Peyer's patch (tissue), 4 donors: Measurements from ENCODE around the gene GTF3A. TPM values are rescaled to one million over a fixed set of nuclear protein-coding genes. Genes with fewer than 3 reads are reported as not detected.

ENCODE experiments used
- DNase-seq, 3 donors: peaks; one replicate each; pipeline ENCODE4 v3.0.0-alpha.2; 2017 to 2019
- H3K27ac ChIP-seq, 4 donors: fragments of 200-600 bp; sonication (generic); one replicate each; pipeline ENCODE4 v1.5.1; 2016 to 2019
- H3K27me3 ChIP-seq, 2 donors: fragments of 200-600 bp; sonication (generic); one replicate each; pipeline ENCODE4 v1.5.1; 2019
- H3K36me3 ChIP-seq, 3 donors: fragments of 200-600 bp; sonication (generic); one replicate each; pipeline ENCODE4 v1.5.1; 2016 to 2019
- H3K4me1 ChIP-seq, 4 donors: fragments of 200-600 bp; sonication (generic); one replicate each; pipeline ENCODE4 v1.5.1; 2016 to 2019
- H3K4me3 ChIP-seq, 4 donors: fragments of 200-600 bp; sonication (generic); 1 replicate in 3 of 4; 2 replicates in 1 of 4; pipeline ENCODE4 v1.5.1; 2016 to 2019; ENCODE audit warnings: mild to moderate bottlenecking in 1 of 4
- H3K9me3 ChIP-seq, 4 donors: fragments of 200-600 bp; sonication (generic); one replicate each; pipeline ENCODE4 v1.5.1; 2016 to 2019; ENCODE audit warnings: mild to moderate bottlenecking in 1 of 4
- POLR2A ChIP-seq, 2 donors: fragments of 450-650 bp; IDR thresholded peaks; one replicate each; pipeline ENCODE4 v1.5.1; 2017; ENCODE audit warnings: antibody characterized with exemption in 2 of 2, mild to moderate bottlenecking in 2 of 2, moderate library complexity in 2 of 2
- total RNA-seq, 4 donors: library from RNA; depleted of rRNA; stranded (reverse); fragments of >200 nt; gene quantifications; one replicate each; pipeline ENCODE4 v1.1.0, GENCODE V29; 2016
- TF ChIP-seq, protein P1 (sequence below), 6 experiments: fragments of 450-650 bp in 4 of 6; fragments of 200-600 bp in 2 of 6; sonication (generic) in 1 of 6; IDR thresholded peaks; one replicate each; pipeline ENCODE4 v1.5.1; 2017 to 2019; ENCODE audit warnings: antibody characterized with exemption in 6 of 6, mild to moderate bottlenecking in 3 of 6, moderate library complexity in 1 of 6

Gene GTF3A
- total RNA-seq, 4 donors from 2014 or later, result 29.2 to 179 (median 49.3) TPM

GRCh38 chr13:27450921-27451471 is 26.6 kb downstream of the GTF3A start:
- peaks cover 0 to 19% (median 8%) of the 10 kb centered on the region in 4 donors for H3K4me1 ChIP-seq
- H3K36me3 ChIP-seq, result no peaks in the 10 kb centered on the region
- no peaks in the 10 kb centered on the region for H3K27me3 ChIP-seq
- no peaks in the 10 kb centered on the region for H3K9me3 ChIP-seq
- peak overlapping the region; percentile 96 to 99 (median 98) for H3K27ac ChIP-seq
- DNase-seq, result peak; percentile 43 to 77 (median 70)
- H3K4me3 ChIP-seq, result peak overlapping the region; percentile 63 to 82 (median 73)
- peak; percentile 43 to 78 for TF ChIP-seq POLR2A (IDR thresholded peaks at IDR 0.05)
- TF ChIP-seq, protein P1, sequence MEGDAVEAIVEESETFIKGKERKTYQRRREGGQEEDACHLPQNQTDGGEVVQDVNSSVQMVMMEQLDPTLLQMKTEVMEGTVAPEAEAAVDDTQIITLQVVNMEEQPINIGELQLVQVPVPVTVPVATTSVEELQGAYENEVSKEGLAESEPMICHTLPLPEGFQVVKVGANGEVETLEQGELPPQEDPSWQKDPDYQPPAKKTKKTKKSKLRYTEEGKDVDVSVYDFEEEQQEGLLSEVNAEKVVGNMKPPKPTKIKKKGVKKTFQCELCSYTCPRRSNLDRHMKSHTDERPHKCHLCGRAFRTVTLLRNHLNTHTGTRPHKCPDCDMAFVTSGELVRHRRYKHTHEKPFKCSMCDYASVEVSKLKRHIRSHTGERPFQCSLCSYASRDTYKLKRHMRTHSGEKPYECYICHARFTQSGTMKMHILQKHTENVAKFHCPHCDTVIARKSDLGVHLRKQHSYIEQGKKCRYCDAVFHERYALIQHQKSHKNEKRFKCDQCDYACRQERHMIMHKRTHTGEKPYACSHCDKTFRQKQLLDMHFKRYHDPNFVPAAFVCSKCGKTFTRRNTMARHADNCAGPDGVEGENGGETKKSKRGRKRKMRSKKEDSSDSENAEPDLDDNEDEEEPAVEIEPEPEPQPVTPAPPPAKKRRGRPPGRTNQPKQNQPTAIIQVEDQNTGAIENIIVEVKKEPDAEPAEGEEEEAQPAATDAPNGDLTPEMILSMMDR (IDR thresholded peaks at IDR 0.05), result peak in 1 of 6 experiments; percentile 0

DNA sequence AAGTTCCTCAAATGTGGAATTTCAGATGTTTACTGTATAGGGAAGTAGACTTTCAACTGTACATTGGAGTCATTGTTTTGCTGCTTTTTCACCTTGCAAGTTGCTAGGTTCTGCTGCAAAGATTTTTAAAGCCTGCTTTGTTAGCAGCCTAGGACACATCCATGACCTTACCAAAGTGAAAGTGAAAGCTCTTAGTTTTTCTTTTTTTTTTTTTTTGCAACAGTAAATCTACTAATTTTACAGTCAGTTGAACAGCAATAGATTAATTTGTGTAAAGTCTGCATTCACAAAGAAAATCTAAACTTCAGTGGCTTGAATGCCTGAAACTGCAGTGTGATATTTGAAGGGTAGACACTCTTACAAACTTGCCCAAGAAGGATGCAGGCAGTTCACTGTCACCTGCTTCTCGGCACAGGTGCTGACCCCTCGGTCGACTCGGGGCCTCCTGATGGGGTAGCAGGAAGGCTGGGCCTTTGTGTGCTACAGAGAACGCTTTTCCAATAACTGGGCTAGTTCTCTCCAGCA is 31.0 kb downstream of the GTF3A start:
- Histone ChIP-seq H3K9me3 (no peaks in the 10 kb centered on the region), H3K4me1 (peaks cover 0 to 5% (median 0%) of the 10 kb centered on the region in 4 donors), H3K27me3 (no peaks in the 10 kb centered on the region), H3K36me3 (no peaks in the 10 kb centered on the region), H3K4me3 (peak overlapping the region; percentile 2 to 39 (median 28)), H3K27ac (peak overlapping the region in 3 of 4 donors; percentile 24 to 63 (median 62))
- DNase-seq, result no peak
- TF ChIP-seq, protein P1 (IDR thresholded peaks at IDR 0.05), result no peak
- no peak for TF ChIP-seq POLR2A (IDR thresholded peaks at IDR 0.05)

DNA sequence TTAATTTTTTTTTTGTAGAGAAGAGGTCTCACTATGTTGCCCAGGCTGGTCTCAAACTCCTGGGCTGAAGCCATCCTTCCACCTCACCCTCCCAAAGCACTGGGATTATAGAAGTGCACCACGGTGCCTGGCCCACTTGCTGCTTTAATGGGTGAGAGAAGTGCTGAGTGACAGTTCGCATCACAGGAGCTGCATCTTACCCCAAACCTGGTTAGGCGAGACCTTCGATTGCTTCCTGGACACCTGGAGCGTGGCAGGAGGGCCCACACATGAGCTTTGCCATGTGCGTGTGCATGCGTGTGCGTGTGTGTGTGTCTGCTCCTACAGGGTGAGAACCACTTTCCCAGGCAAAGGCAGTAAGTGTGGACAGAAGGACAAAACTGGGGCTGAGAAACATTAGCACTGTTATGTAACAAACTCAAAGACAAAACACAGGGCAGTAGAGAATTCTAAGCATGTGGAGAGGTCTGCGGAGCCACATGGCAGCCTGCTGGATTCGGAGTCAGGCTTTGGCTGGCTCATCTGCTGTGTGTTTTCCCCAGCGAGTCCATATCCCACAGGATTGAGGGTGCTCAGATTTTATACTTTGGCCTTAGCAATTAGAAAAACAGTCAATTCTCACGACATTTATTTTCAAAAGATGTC is 37.6 kb downstream of the GTF3A start:
- no peaks in the 10 kb centered on the region for H3K27me3 ChIP-seq
- no peaks in the 10 kb centered on the region for H3K9me3 ChIP-seq
- no peak overlapping the region for H3K4me3 ChIP-seq
- no peaks in the 10 kb centered on the region for H3K36me3 ChIP-seq
- TF ChIP-seq, protein P1 (IDR thresholded peaks at IDR 0.05), result no peak
- TF ChIP-seq POLR2A (IDR thresholded peaks at IDR 0.05), result no peak
- H3K27ac ChIP-seq, result no peak overlapping the region
- H3K4me1 ChIP-seq, result no peaks in the 10 kb centered on the region
- no peak for DNase-seq

DNA sequence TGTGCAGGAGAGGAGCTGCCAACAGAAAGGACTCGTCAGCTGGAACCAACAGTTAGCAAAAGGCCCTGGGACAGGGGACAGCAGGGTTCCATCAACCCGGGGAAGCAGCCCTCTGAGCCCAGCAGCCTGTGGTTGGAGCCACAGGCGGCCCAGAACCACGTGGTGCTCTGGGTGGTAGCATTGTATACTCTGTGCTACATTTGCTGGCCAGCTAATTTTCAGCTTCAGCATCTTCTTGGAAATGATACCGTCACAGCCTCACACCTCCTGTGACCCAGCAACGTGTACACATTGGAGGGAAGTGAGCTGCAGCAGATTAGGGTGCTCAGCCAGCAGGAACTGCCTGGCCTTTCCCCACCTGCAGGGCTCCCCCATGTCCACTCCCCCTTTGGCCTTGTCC is 39.1 kb downstream of the GTF3A start:
- DNase-seq, result no peak
- H3K4me3 ChIP-seq, result no peak overlapping the region
- no peaks in the 10 kb centered on the region for H3K9me3 ChIP-seq
- no peak for TF ChIP-seq POLR2A (IDR thresholded peaks at IDR 0.05)
- TF ChIP-seq, protein P1 (IDR thresholded peaks at IDR 0.05), result no peak
- H3K27ac ChIP-seq, result no peak overlapping the region
- H3K27me3 ChIP-seq, result no peaks in the 10 kb centered on the region
- no peaks in the 10 kb centered on the region for H3K36me3 ChIP-seq
- H3K4me1 ChIP-seq, result no peaks in the 10 kb centered on the region

DNA sequence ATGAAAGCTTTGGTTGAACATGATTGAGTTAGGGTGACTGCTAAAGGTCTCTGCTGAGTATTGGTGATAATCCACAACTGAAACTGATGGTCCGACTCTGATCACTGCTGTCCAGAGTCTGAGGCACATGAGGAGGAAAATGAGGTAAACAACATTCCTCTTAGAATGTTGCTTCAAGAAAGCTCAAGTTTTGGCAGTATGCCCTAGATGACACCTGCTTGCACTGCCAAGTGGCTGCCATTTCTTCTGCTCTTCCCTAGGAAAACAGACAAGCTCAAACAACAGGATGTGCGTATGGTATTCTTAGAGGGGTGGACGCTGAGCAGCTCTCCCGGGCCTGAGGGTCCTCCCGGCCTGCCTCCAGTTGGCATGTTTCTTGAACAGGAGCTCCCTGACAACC is 41.2 kb downstream of the GTF3A start:
- Histone ChIP-seq H3K4me3 (no peak overlapping the region), H3K27ac (no peak overlapping the region), H3K9me3 (no peaks in the 10 kb centered on the region), H3K27me3 (no peaks in the 10 kb centered on the region), H3K36me3 (no peaks in the 10 kb centered on the region), H3K4me1 (no peaks in the 10 kb centered on the region)
- TF ChIP-seq, protein P1 (IDR thresholded peaks at IDR 0.05), result no peak
- TF ChIP-seq POLR2A (IDR thresholded peaks at IDR 0.05), result no peak
- no peak for DNase-seq
